Erythroblast (primary cell): ENCODE measurements around the gene BUD23.

ENCODE experiments used
- DNase-seq, 2 experiments: peaks; one replicate each; lab custom pipeline; 2025; lab: John Stamatoyannopoulos, UW
- GATA1 ChIP-seq: IDR thresholded peaks from 2 replicates; pipeline ENCODE4 v1.6.1; 2011; ENCODE audit warnings: low read depth, mild to moderate bottlenecking, control low read depth, low read length, moderate library complexity
- POLR2A ChIP-seq: IDR thresholded peaks from 2 replicates; pipeline ENCODE4 v1.6.1; 2011; ENCODE audit warnings: mild to moderate bottlenecking, low read length

BUD23 gene

GRCh38 chr7:73678862-73679261 lies 4.5 kb upstream of the BUD23 start:
- TF ChIP-seq POLR2A (no peak), GATA1 (no peak)

GRCh38 chr7:73679709-73680108 lies 3.7 kb upstream of the BUD23 start:
- no peak for DNase-seq

More at GRCh38 chr7:73678862-73679261, 4.5 kb upstream of the BUD23 start:
- DNase-seq = no peak

GRCh38 chr7:73680501-73680900 lies 2.9 kb upstream of the BUD23 start:
- no peak for TF ChIP-seq GATA1
- no peak for TF ChIP-seq POLR2A
- DNase-seq = no peak

More at GRCh38 chr7:73679709-73680108, 3.7 kb upstream of the BUD23 start:
- TF ChIP-seq GATA1 (no peak), POLR2A (no peak)

- TF ChIP-seq GATA1 = no peak
- TF ChIP-seq POLR2A = no peak
- no peak for DNase-seq
Observed at GRCh38 chr7:73681031-73681430, 2.4 kb upstream of the BUD23 start.

- no peak for DNase-seq
- TF ChIP-seq GATA1 = no peak
Observed at GRCh38 chr7:73682745-73683055, 697 bp upstream of the BUD23 start.

GRCh38 chr7:73683788-73684693 lies 644 bp downstream of the BUD23 start:
- TF ChIP-seq POLR2A = peak; percentile 19
- TF ChIP-seq GATA1 = no peak
- DNase-seq = peak; percentile 62 to 70

- no peak for DNase-seq
- TF ChIP-seq POLR2A (no peak), GATA1 (no peak)
Observed at GRCh38 chr7:73685311-73685710, 1.9 kb downstream of the BUD23 start.

GRCh38 chr7:73688288-73688687 lies 4.9 kb downstream of the BUD23 start:
- no peak for TF ChIP-seq POLR2A
- no peak for DNase-seq

GRCh38 chr7:73690646-73691045 lies 7.2 kb downstream of the BUD23 start:
- TF ChIP-seq POLR2A (no peak), GATA1 (no peak)
- no peak for DNase-seq

GRCh38 chr7:73696372-73696771 lies 13.0 kb downstream of the BUD23 start:
- TF ChIP-seq GATA1 (no peak), POLR2A (no peak)
- no peak for DNase-seq

GRCh38 chr7:73698410-73698809 lies 15.0 kb downstream of the BUD23 start:
- no peak for DNase-seq
- TF ChIP-seq POLR2A (no peak), GATA1 (no peak)

GRCh38 chr7:73699370-73700068 lies 16.1 kb downstream of the BUD23 start:
- DNase-seq = no peak
- TF ChIP-seq GATA1 = no peak
- no peak for TF ChIP-seq POLR2A

GRCh38 chr7:73700069-73700423 lies 16.6 kb downstream of the BUD23 start:
- TF ChIP-seq POLR2A = no peak
- TF ChIP-seq GATA1 = no peak
- DNase-seq = no peak

GRCh38 chr7:73700581-73701134 lies 17.3 kb downstream of the BUD23 start:
- DNase-seq = no peak
- no peak for TF ChIP-seq GATA1
- no peak for TF ChIP-seq POLR2A
